Kidney (tissue), 14 donors: ENCODE data around the gene THRB. TPM values are rescaled to one million over a fixed set of nuclear protein-coding genes. Genes with fewer than 3 reads are reported as not detected.

Source experiments
- DNase-seq, 5 donors: peaks; one replicate each; pipeline ENCODE4 v3.0.0-alpha.2; 2013 to 2020
- FAIRE-seq: peaks from 2 replicates; lab custom pipeline; 2012; peaks lifted over from hg19 to GRCh38; lab: Jason Lieb, UNC
- H3K27ac ChIP-seq, 2 donors: one replicate each; pipeline ENCODE4 v1.7.0; 2013; ENCODE audit warnings: low read depth in 2 of 2, low read length in 2 of 2, inconsistent platforms in 1 of 2
- H3K27me3 ChIP-seq: one replicate; pipeline ENCODE4 v1.7.1; 2013; ENCODE audit warnings: low read length, inconsistent platforms; ENCODE audit not compliant: control insufficient read depth, insufficient read depth
- H3K36me3 ChIP-seq, 3 donors: one replicate each; pipeline versions ENCODE4 v1.7.0 to v1.7.1; 2013; ENCODE audit warnings: low read length in 3 of 3, control low read depth in 1 of 3, inconsistent platforms in 1 of 3; ENCODE audit not compliant: insufficient read depth in 3 of 3, control insufficient read depth in 2 of 3
- H3K4me1 ChIP-seq, 3 donors: one replicate each; pipeline versions ENCODE4 v1.7.0 to v1.7.1; 2013; ENCODE audit warnings: low read length in 3 of 3, inconsistent platforms in 1 of 3, low read depth in 1 of 3; ENCODE audit not compliant: control insufficient read depth in 2 of 3, insufficient read depth in 2 of 3
- H3K4me3 ChIP-seq, 3 donors: one replicate each; pipeline versions ENCODE4 v1.7.0 to v1.8.1; 2013; ENCODE audit warnings: low read length in 3 of 3, control low read depth in 1 of 3, inconsistent platforms in 1 of 3
- H3K9ac ChIP-seq, 3 donors: one replicate each; pipeline versions ENCODE4 v1.7.0 to v1.7.1; 2013; ENCODE audit warnings: low read length in 3 of 3, control low read depth in 1 of 3, inconsistent platforms in 1 of 3
- H3K9me3 ChIP-seq, 3 donors: one replicate each; pipeline versions ENCODE4 v1.7.0 to v1.7.1; 2013; ENCODE audit warnings: low read length in 3 of 3, control low read depth in 1 of 3, inconsistent platforms in 1 of 3; ENCODE audit not compliant: control insufficient read depth in 2 of 3, insufficient read depth in 1 of 3
- CTCF ChIP-seq: IDR thresholded peaks from 3 replicates; pipeline ENCODE4 v1.5.1; 2012; ENCODE audit warnings: mild to moderate bottlenecking, moderate library complexity, borderline replicate concordance; ENCODE audit not compliant: insufficient read depth; ENCODE audit errors: extremely low read depth
- intact Hi-C: fragments of 100-400 bp; cut with DNase I; formaldehyde crosslinking; loops from one replicate; pipeline ENCODE4 v1.11.1; 2022
- polyA plus RNA-seq: library from polyadenylated mRNA; stranded (reverse); fragments of 350-450 nt; fragmentation: Illumina TruSeq; extraction: RNeasy Lipid Tissue Mini Kit (QIAGEN cat#74804); gene quantifications from one replicate; pipeline ENCODE4 v1.2.3, GENCODE V29; 2014; ENCODE audit warnings: low read depth, low replicate concordance; ENCODE audit not compliant: insufficient read depth
- total RNA-seq: library from RNA; stranded (reverse); fragmentation: NEBNext Ultra II Directional; extraction: Animal tissue kit (Norgen Biotek cat#: 25700); gene quantifications from one replicate; pipeline ENCODE4 v1.2.1, GENCODE V29; 2021
- donor health status: control.
- donor health status: control.
- donor health status: control.
- donor health status: control.
- donor health status: control.
- donor health status: DM: yes; HTN: yes; CAD: no.
- donor health status: Normal renal cell carcinoma (clear cell type).

THRB gene
- total and polyA plus RNA-seq, 2 donors from 2014 or later = 4.5 to 17.2 TPM

GRCh38 chr3:24348348-24348747, 146.3 kb downstream of the THRB start:
- Histone ChIP-seq H3K4me3 (no peak overlapping the region), H3K27ac (no peak overlapping the region), H3K27me3 (no peaks in the 10 kb centered on the region), H3K9me3 (no peaks in the 10 kb centered on the region), H3K9ac (no peak overlapping the region), H3K4me1 (peaks cover 2 to 6% (median 4%) of the 10 kb centered on the region in 3 donors), H3K36me3 (no peaks in the 10 kb centered on the region)
- intact Hi-C loops = no loop called here
- no peak for DNase-seq
- TF ChIP-seq CTCF = no peak
- no peak for FAIRE-seq

DNA sequence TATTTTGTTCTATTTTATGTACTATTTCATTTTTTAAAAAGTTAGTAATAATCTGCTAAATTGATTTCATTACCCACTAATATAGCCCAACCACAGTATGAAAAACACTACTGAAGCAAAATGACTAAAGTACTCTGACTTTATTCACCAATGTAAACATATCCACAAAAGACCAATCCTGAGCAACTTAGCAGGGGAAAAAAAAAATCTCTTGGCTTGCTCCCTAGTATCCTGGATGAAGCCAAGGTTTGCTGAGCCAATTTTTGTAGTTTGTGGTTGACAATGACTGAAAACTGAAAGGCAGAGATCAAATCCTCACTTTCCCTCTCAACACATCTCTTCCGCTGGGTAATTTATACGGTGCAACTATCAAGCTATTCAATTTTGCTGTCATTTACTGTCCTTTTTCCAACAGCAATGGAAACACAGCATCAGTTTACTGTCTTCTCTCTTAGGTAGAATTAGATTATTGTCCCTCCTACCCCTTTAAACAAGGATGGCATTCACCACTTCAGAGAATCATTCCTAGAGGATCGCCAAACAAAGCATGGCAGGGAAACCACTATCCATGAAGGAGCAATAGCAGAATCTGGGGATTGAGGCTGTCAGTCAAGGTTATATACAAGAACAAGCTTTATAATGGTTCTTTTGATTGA, 149.7 kb downstream of the THRB start:
- no peak for TF ChIP-seq CTCF

DNA sequence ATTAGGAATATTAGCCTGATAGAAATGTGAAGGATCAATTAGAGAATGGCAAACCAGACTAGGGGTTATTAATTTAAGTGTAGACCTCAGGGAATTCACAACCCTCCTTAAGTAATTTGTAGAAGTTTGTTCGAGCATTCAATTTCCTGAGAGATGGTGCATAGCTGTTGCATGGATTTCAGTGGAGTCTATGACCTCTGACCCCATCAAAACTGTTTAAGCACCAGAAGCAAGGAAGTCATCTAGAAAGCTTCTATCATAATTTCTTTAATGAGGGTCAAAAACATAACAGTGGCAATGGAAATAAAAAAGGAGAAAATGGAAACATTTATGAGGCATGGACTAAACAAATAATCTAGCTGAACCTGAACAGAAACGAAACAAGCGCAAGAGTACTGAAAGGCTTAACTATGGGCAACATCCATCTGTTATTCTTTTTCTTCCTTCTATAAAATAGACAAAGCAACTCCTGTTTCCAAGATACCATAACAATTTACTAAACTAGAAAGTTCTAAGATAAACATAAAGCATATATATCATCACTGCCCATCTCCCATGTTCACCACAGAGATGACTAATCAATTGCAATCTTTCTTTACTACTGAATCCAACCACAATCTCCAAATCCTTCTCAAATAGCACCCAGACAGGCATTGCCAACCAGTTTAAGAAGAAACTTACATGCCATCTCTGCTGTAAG, 151.4 kb downstream of the THRB start:
- no peak for FAIRE-seq
- Histone ChIP-seq H3K4me1 (peaks cover 0 to 4% (median 0%) of the 10 kb centered on the region in 3 donors), H3K9me3 (no peaks in the 10 kb centered on the region), H3K27ac (no peak overlapping the region), H3K27me3 (no peaks in the 10 kb centered on the region), H3K4me3 (no peak overlapping the region), H3K9ac (no peak overlapping the region), H3K36me3 (no peaks in the 10 kb centered on the region)
- no peak for TF ChIP-seq CTCF
- no peak for DNase-seq
- intact Hi-C loops = no loop called here

More for the DNA sequence above, 149.7 kb downstream of the THRB start:
- Histone ChIP-seq H3K27me3 (no peaks in the 10 kb centered on the region), H3K9ac (no peak overlapping the region), H3K27ac (no peak overlapping the region), H3K4me1 (peaks cover 0 to 4% (median 0%) of the 10 kb centered on the region in 3 donors), H3K36me3 (no peaks in the 10 kb centered on the region), H3K9me3 (no peaks in the 10 kb centered on the region), H3K4me3 (no peak overlapping the region)
- FAIRE-seq = no peak
- DNase-seq = no peak
- intact Hi-C loops = no loop called here
